NT2/D1 (cell line): ENCODE measurements around the gene ISOC2.

Experiments used
- SUZ12 ChIP-seq: IDR thresholded peaks from 2 replicates; pipeline ENCODE4 v1.6.1; 2011; ENCODE audit not compliant: insufficient read length, insufficient read depth; ENCODE audit errors: extremely low read depth
- YY1 ChIP-seq: IDR thresholded peaks from 2 replicates; pipeline ENCODE4 v1.6.1; 2011; ENCODE audit not compliant: insufficient read length, insufficient read depth
- ZNF274 ChIP-seq: IDR thresholded peaks from 2 replicates; pipeline ENCODE4 v1.6.1; 2011; ENCODE audit warnings: mild to moderate bottlenecking, low read depth, low read length

DNA sequence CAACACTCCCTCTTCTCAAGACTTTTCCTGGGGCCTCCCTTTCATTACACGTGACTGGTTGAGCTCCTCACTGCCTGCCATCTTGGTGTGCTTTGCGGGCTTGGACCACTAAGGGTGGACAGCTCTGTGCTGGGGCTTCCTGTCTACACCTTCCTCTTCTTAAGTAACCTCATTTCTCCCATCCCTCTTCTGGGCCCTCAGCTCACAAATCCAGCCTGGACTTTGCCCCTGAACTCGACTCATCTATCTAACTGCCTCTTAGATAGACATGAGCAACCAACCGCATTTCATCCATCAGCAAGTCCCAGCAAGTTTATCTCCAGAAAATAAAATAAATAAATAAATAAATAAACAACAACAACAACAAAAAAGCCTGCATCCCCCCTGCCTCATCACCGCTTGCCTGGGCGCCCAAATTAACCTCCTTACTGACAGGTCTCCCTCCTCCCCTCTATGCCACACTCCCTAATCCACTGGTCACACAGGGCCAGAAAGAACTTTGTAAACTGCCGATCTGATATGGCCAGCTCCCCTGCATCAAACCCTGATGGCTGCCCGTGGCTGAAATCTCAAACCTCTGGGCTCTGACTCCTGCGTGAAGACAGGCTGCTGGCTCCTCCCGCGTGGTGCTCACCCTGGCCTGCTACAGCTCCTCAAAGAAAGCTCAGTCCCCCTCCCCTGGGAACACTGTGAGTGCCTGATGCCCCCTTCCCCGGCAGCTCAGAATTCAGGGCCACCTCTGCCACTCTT lies 7.8 kb downstream of the ISOC2 start:
- TF ChIP-seq YY1: no peak
- TF ChIP-seq ZNF274: no peak
- no peak for TF ChIP-seq SUZ12
